ENCODE measurements around the gene MARCHF6. TPM values are rescaled to one million over a fixed set of nuclear protein-coding genes. Genes with fewer than 3 reads are reported as not detected.
A peak's percentile ranks its signal among the peaks of the same experiment; 100 is the strongest.

Gene MARCHF6
- total RNA-seq, 3 donors from 2014 or later, result 141 to 205 (median 165) TPM

GRCh38 chr5:10351199-10351905 lies 2.1 kb upstream of the MARCHF6 start:
- Histone ChIP-seq H3K4me3 (no peak overlapping the region), H3K4me1 (ENCODE audit: low read depth) (no peaks in the 10 kb centered on the region), H3K9me3 (no peaks in the 10 kb centered on the region), H3K36me3 (ENCODE audit: low read depth) (no peaks in the 10 kb centered on the region)
- TF ChIP-seq, protein P1, sequence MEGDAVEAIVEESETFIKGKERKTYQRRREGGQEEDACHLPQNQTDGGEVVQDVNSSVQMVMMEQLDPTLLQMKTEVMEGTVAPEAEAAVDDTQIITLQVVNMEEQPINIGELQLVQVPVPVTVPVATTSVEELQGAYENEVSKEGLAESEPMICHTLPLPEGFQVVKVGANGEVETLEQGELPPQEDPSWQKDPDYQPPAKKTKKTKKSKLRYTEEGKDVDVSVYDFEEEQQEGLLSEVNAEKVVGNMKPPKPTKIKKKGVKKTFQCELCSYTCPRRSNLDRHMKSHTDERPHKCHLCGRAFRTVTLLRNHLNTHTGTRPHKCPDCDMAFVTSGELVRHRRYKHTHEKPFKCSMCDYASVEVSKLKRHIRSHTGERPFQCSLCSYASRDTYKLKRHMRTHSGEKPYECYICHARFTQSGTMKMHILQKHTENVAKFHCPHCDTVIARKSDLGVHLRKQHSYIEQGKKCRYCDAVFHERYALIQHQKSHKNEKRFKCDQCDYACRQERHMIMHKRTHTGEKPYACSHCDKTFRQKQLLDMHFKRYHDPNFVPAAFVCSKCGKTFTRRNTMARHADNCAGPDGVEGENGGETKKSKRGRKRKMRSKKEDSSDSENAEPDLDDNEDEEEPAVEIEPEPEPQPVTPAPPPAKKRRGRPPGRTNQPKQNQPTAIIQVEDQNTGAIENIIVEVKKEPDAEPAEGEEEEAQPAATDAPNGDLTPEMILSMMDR (IDR thresholded peaks at IDR 0.05), result no peak
- intact Hi-C loops (cut with DNase I, micrococcal nuclease), result no loop called here
- ATAC-seq, result no peak
- no peak for DNase-seq

- H3K36me3 ChIP-seq (ENCODE audit: low read depth), result no peaks in the 10 kb centered on the region
- H3K4me1 ChIP-seq (ENCODE audit: low read depth), result no peaks in the 10 kb centered on the region
- TF ChIP-seq, protein P1 (IDR thresholded peaks at IDR 0.05), result no peak
- H3K9me3 ChIP-seq, result no peaks in the 10 kb centered on the region
- no peak for ATAC-seq
- intact Hi-C loops (cut with DNase I, micrococcal nuclease), result no loop called here
- no peak overlapping the region for H3K4me3 ChIP-seq
- no peak for DNase-seq
Measured at GRCh38 chr5:10351919-10352318, 1.6 kb upstream of the MARCHF6 start.

DNA sequence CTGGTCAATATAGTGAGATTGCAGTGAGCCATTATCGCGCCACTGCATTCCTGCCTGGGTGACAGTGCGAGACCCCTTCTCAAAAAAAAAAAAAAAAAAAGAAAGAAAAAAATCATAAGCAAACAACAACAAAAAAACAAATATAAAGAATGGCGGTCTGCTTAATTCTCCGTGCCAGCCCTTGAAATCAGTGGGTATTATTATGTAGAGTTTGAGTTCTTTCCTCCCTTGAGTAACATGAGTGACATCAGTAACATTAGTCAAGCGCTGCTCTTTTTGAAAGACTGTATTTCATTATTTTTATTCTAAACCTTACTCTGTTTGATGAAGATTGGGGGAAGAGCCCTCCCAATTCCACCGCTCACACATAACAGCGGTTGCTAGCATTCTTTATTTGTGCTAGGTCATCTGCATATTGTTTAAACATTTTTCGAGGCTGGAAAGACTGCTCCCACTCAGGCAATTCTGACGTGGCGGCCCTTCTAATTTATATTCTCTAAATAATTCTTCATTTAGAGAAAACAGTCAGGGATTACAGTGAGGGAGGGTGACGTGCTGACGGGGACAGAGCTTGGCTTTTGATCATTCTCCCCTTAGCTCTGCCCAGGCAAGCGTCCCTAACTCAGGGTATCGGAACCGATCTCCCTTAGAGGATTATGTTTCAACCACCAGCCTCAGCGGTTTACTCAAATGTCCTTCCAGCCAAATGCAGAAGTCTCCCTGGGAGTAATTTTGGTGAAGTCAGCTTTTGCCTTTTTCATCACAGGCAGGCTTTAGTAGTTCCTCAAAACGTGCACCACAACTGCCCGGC lies 860 bp upstream of the MARCHF6 start:
- Histone ChIP-seq H3K4me3 (peak overlapping the region; percentile 100), H3K9me3 (no peaks in the 10 kb centered on the region), H3K36me3 (ENCODE audit: low read depth) (no peaks in the 10 kb centered on the region), H3K4me1 (ENCODE audit: low read depth) (no peaks in the 10 kb centered on the region)
- ATAC-seq, result no peak
- no peak for DNase-seq
- intact Hi-C loops (cut with DNase I, micrococcal nuclease), result no loop called here
- TF ChIP-seq, protein P1 (IDR thresholded peaks at IDR 0.05), result no peak

DNA sequence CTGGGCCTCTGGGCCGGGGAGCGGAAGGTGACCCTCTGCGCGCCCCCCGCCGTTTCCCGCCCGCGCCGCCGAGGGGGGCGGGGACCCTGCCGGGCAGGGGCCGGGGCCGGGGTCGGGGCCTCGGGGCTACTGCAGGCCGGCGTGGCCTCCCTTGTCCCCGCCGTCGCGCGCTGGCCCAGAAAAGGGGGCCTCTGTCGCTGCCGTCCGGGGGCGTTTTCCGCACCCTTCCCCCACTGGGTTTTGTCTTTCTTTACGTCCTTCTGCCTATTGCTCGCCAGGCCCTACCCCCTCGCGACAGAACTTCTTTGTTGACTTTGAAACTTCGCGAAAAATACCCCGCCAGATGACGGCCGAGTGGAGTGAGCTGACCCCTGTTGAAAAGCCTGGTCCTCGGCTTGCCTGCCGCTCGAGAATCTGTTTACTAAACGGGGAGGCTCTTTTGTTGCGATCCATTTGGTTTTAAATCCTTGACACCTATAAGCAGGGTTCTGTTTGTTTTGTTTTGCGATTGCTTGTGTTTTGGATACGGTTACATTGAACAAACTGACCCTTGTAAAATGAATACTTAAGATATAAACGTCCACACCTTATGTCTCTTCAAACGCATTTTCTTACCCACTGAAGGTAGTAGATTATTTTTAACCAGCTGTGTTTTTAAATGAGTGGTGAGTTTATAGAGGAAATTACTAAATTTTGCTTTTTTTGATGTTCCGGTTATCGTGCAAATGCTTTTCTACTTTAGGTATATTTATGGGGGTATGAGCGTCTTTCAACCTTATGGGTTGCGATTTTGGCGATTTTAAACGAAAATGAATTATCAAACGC lies 765 bp downstream of the MARCHF6 start:
- peak; percentile 3 for ATAC-seq
- DNase-seq, result peak; percentile 62 to 69 (median 65)
- Histone ChIP-seq H3K9me3 (no peaks in the 10 kb centered on the region), H3K4me1 (ENCODE audit: low read depth) (peaks cover 3% of the 10 kb centered on the region), H3K4me3 (peak overlapping the region; percentile 100), H3K36me3 (ENCODE audit: low read depth) (no peaks in the 10 kb centered on the region)
- TF ChIP-seq, protein P1 (IDR thresholded peaks at IDR 0.05), result no peak
- intact Hi-C loops (cut with DNase I, micrococcal nuclease), result no loop called here

- Histone ChIP-seq H3K4me1 (ENCODE audit: low read depth) (peaks cover 3% of the 10 kb centered on the region), H3K9me3 (no peaks in the 10 kb centered on the region), H3K36me3 (ENCODE audit: low read depth) (no peaks in the 10 kb centered on the region), H3K4me3 (no peak overlapping the region)
- no peak for DNase-seq
- intact Hi-C loops (cut with DNase I, micrococcal nuclease), result no loop called here
- TF ChIP-seq, protein P1 (IDR thresholded peaks at IDR 0.05), result no peak
- no peak for ATAC-seq
Measured at GRCh38 chr5:10355071-10355889, 1.8 kb downstream of the MARCHF6 start.
